Mesenchymal stem cell (in vitro differentiated cells and primary cell): ENCODE measurements around the gene REXO4.
A peak's percentile ranks its signal among the peaks of the same experiment; 100 is the strongest.

Experiments used
- DNase-seq: peaks from one replicate; pipeline ENCODE4 v3.0.0-alpha.2; 2013
- H2AFZ ChIP-seq: one replicate; pipeline ENCODE4 v1.6.1; 2013; ENCODE audit warnings: low read depth, mild to moderate bottlenecking, control low read depth, inconsistent platforms, low read length, moderate library complexity
- H2AK5ac ChIP-seq: 2 replicates; pipeline ENCODE4 v1.6.1; 2013; ENCODE audit warnings: low read length, moderate library complexity, mild to moderate bottlenecking, inconsistent platforms; ENCODE audit not compliant: severe bottlenecking
- H2BK120ac ChIP-seq: one replicate; pipeline ENCODE4 v1.6.1; 2013; ENCODE audit warnings: low read depth, mild to moderate bottlenecking, inconsistent platforms, low read length, moderate library complexity
- H2BK12ac ChIP-seq, 2 experiments: one replicate each; pipeline ENCODE4 v1.6.1; 2013; ENCODE audit warnings: inconsistent platforms in 2 of 2, low read length in 2 of 2, mild to moderate bottlenecking in 2 of 2, moderate library complexity in 2 of 2, control low read depth in 1 of 2
- H2BK15ac ChIP-seq: one replicate; pipeline ENCODE4 v1.6.1; 2013; ENCODE audit warnings: mild to moderate bottlenecking, low read depth, inconsistent platforms; ENCODE audit not compliant: poor library complexity, severe bottlenecking
- H2BK5ac ChIP-seq: 2 replicates; pipeline ENCODE4 v1.6.1; 2013; ENCODE audit warnings: low read depth, mild to moderate bottlenecking, low read length, control low read depth, inconsistent platforms; ENCODE audit not compliant: poor library complexity, severe bottlenecking
- H3K14ac ChIP-seq, 2 experiments: one replicate each; pipeline ENCODE4 v1.6.1; 2013; ENCODE audit warnings: inconsistent platforms in 2 of 2, low read length in 2 of 2, control low read depth in 1 of 2, mild to moderate bottlenecking in 1 of 2, moderate library complexity in 1 of 2
- H3K18ac ChIP-seq, 2 experiments: one replicate each; pipeline ENCODE4 v1.6.1; 2013; ENCODE audit warnings: inconsistent platforms in 2 of 2, low read length in 2 of 2, control low read depth in 1 of 2, low read depth in 1 of 2, mild to moderate bottlenecking in 1 of 2
- H3K23ac ChIP-seq, 2 experiments: one replicate each; pipeline ENCODE4 v1.6.1; 2013; ENCODE audit warnings: inconsistent platforms in 2 of 2, low read length in 2 of 2, mild to moderate bottlenecking in 2 of 2, moderate library complexity in 2 of 2, control low read depth in 1 of 2
- H3K27ac ChIP-seq: 2 replicates; pipeline ENCODE4 v1.5.1; 2013; ENCODE audit warnings: mild to moderate bottlenecking, moderate library complexity, low read length, control low read depth, inconsistent platforms; ENCODE audit not compliant: poor library complexity, severe bottlenecking
- H3K27me3 ChIP-seq, 2 experiments: 2 replicates each; pipeline versions ENCODE4 v1.6.1 to v1.7.0; 2013; ENCODE audit warnings: low read length in 2 of 2, mild to moderate bottlenecking in 2 of 2, moderate library complexity in 2 of 2, control low read depth in 1 of 2, inconsistent platforms in 1 of 2; ENCODE audit not compliant: control insufficient read depth in 1 of 2, insufficient read depth in 1 of 2
- H3K36me3 ChIP-seq, 2 experiments: 2 replicates each; pipeline versions ENCODE4 v1.6.1 to v1.7.0; 2013; ENCODE audit warnings: low read length in 2 of 2, control low read depth in 1 of 2, inconsistent platforms in 1 of 2, low read depth in 1 of 2, mild to moderate bottlenecking in 1 of 2; ENCODE audit not compliant: insufficient read depth in 2 of 2, control insufficient read depth in 1 of 2
- H3K4ac ChIP-seq, 2 experiments: one replicate each; pipeline ENCODE4 v1.6.1; 2013; ENCODE audit warnings: inconsistent platforms in 2 of 2, low read length in 2 of 2, mild to moderate bottlenecking in 2 of 2, moderate library complexity in 2 of 2, control low read depth in 1 of 2, low read depth in 1 of 2
- H3K4me1 ChIP-seq: 2 replicates; pipeline ENCODE4 v1.6.1; 2013; ENCODE audit warnings: low read depth, low read length, control low read depth; ENCODE audit not compliant: control insufficient read depth, insufficient read depth
- H3K4me2 ChIP-seq: 2 replicates; pipeline ENCODE4 v1.6.1; 2013; ENCODE audit warnings: low read length, mild to moderate bottlenecking, inconsistent platforms; ENCODE audit not compliant: poor library complexity, severe bottlenecking
- H3K4me3 ChIP-seq, 2 experiments: 2 replicates each; pipeline versions ENCODE4 v1.5.1 to v1.7.0; 2013; ENCODE audit warnings: low read length in 2 of 2, mild to moderate bottlenecking in 2 of 2, control low read depth in 1 of 2, low read depth in 1 of 2; ENCODE audit not compliant: insufficient read depth in 1 of 2
- H3K79me1 ChIP-seq: replicated peaks from 2 replicates; pipeline ENCODE4 v1.6.1; 2013; ENCODE audit warnings: mild to moderate bottlenecking, control low read depth, low read length, inconsistent platforms; ENCODE audit not compliant: poor library complexity, severe bottlenecking
- H3K9ac ChIP-seq: 2 replicates; pipeline ENCODE4 v1.7.0; 2013; ENCODE audit warnings: mild to moderate bottlenecking, low read length, moderate library complexity
- H3K9me3 ChIP-seq: 2 replicates; pipeline ENCODE4 v1.7.0; 2013; ENCODE audit warnings: mild to moderate bottlenecking, low read length; ENCODE audit not compliant: control insufficient read depth
- H4K8ac ChIP-seq: one replicate; pipeline ENCODE4 v1.6.1; 2013; ENCODE audit warnings: inconsistent platforms, mild to moderate bottlenecking, low read length, moderate library complexity
- H4K91ac ChIP-seq: one replicate; pipeline ENCODE4 v1.6.1; 2013; ENCODE audit warnings: mild to moderate bottlenecking, low read length, inconsistent platforms
- WGBS: methylation state at CpG from one replicate; pipeline ENCODE4 v1.1.7; 2013; ENCODE audit warnings: mixed read lengths; 5-methylcytosine and 5-hydroxymethylcytosine counted together

The REXO4 gene

GRCh38 chr9:133464638-133465037 is 46.8 kb upstream of the REXO4 start:
- Histone ChIP-seq H3K27ac (no peak overlapping the region), H4K8ac (no peak overlapping the region), H3K4me3 (no peak overlapping the region), H3K4me1 (peaks cover 15% of the 10 kb centered on the region), H3K4ac (no peak overlapping the region), H2BK120ac (no peak overlapping the region), H3K9ac (no peak overlapping the region), H3K9me3 (no peaks in the 10 kb centered on the region), H2BK15ac (no peak overlapping the region), H3K79me1 (peaks cover 30% of the 10 kb centered on the region), H3K14ac (no peak overlapping the region), H2BK12ac (no peak overlapping the region), H2AK5ac (no peak overlapping the region), H4K91ac (no peak overlapping the region), H3K23ac (no peak overlapping the region), H3K36me3 (peaks cover 9 to 56% of the 10 kb centered on the region in 2 experiments), H3K4me2 (no peak overlapping the region), H2AFZ (no peak overlapping the region), H2BK5ac (no peak overlapping the region), H3K27me3 (peaks cover 0 to 5% of the 10 kb centered on the region in 2 experiments), H3K18ac (no peak overlapping the region)
- DNase-seq = no peak
- WGBS = 94% methylated on average over 10 of the region's 10 CpGs

GRCh38 chr9:133463864-133464615 is 46.2 kb upstream of the REXO4 start:
- no peak overlapping the region for H3K9ac ChIP-seq
- no peak overlapping the region for H4K8ac ChIP-seq
- H3K4me2 ChIP-seq = no peak overlapping the region
- no peak overlapping the region for H2AFZ ChIP-seq
- peaks cover 0 to 5% of the 10 kb centered on the region in 2 experiments for H3K27me3 ChIP-seq
- no peak overlapping the region for H2BK15ac ChIP-seq
- H3K36me3 ChIP-seq = peaks cover 9 to 50% of the 10 kb centered on the region in 2 experiments
- H3K18ac ChIP-seq = no peak overlapping the region
- H3K23ac ChIP-seq = no peak overlapping the region
- H3K4me1 ChIP-seq = peaks cover 18% of the 10 kb centered on the region
- H3K4ac ChIP-seq = no peak overlapping the region
- H3K14ac ChIP-seq = no peak overlapping the region
- no peak for DNase-seq
- peaks cover 30% of the 10 kb centered on the region for H3K79me1 ChIP-seq
- no peak overlapping the region for H2AK5ac ChIP-seq
- WGBS = 93% methylated on average over 24 of the region's 24 CpGs
- no peaks in the 10 kb centered on the region for H3K9me3 ChIP-seq
- H3K27ac ChIP-seq = no peak overlapping the region
- no peak overlapping the region for H2BK120ac ChIP-seq
- H3K4me3 ChIP-seq = no peak overlapping the region
- H2BK5ac ChIP-seq = no peak overlapping the region
- no peak overlapping the region for H2BK12ac ChIP-seq
- H4K91ac ChIP-seq = no peak overlapping the region

GRCh38 chr9:133463234-133463863 is 45.5 kb upstream of the REXO4 start:
- Histone ChIP-seq H4K8ac (no peak overlapping the region), H2BK12ac (no peak overlapping the region), H3K9me3 (no peaks in the 10 kb centered on the region), H2BK5ac (no peak overlapping the region), H3K4me3 (no peak overlapping the region), H2AFZ (no peak overlapping the region), H3K14ac (no peak overlapping the region), H2BK15ac (no peak overlapping the region), H3K4me2 (no peak overlapping the region), H2BK120ac (no peak overlapping the region), H3K9ac (no peak overlapping the region), H3K4ac (no peak overlapping the region), H3K27me3 (peaks cover 0 to 7% of the 10 kb centered on the region in 2 experiments), H3K27ac (no peak overlapping the region), H3K36me3 (peaks cover 9 to 43% of the 10 kb centered on the region in 2 experiments), H2AK5ac (no peak overlapping the region), H3K4me1 (peaks cover 20% of the 10 kb centered on the region), H4K91ac (no peak overlapping the region), H3K23ac (no peak overlapping the region), H3K18ac (no peak overlapping the region), H3K79me1 (peaks cover 30% of the 10 kb centered on the region)
- DNase-seq = no peak
- 87% methylated on average over 22 of the region's 22 CpGs for WGBS

- no peak overlapping the region for H3K4ac ChIP-seq
- no peak overlapping the region for H2BK15ac ChIP-seq
- no peak overlapping the region for H3K4me3 ChIP-seq
- no peak overlapping the region for H2BK120ac ChIP-seq
- H2BK12ac ChIP-seq = no peak overlapping the region
- H2AK5ac ChIP-seq = no peak overlapping the region
- H3K36me3 ChIP-seq = peaks cover 9 to 31% of the 10 kb centered on the region in 2 experiments
- peaks cover 4 to 7% of the 10 kb centered on the region in 2 experiments for H3K27me3 ChIP-seq
- no peak overlapping the region for H3K18ac ChIP-seq
- no peaks in the 10 kb centered on the region for H3K9me3 ChIP-seq
- H3K27ac ChIP-seq = no peak overlapping the region
- H3K4me2 ChIP-seq = no peak overlapping the region
- H4K91ac ChIP-seq = peak overlapping the region; percentile 28
- peak overlapping the region; percentile 22 for H4K8ac ChIP-seq
- DNase-seq = no peak
- peaks cover 22% of the 10 kb centered on the region for H3K4me1 ChIP-seq
- no peak overlapping the region for H3K9ac ChIP-seq
- H3K23ac ChIP-seq = no peak overlapping the region
- no peak overlapping the region for H3K14ac ChIP-seq
- 71% methylated on average over 4 of the region's 4 CpGs for WGBS
- peaks cover 30% of the 10 kb centered on the region for H3K79me1 ChIP-seq
- H2BK5ac ChIP-seq = no peak overlapping the region
- no peak overlapping the region for H2AFZ ChIP-seq
Measured at GRCh38 chr9:133461975-133462374, 44.2 kb upstream of the REXO4 start.
